H9 (cell line): ENCODE measurements around the gene LPCAT4. TPM values are rescaled to one million over a fixed set of nuclear protein-coding genes. Genes with fewer than 3 reads are reported as not detected.
A peak's percentile ranks its signal among the peaks of the same experiment; 100 is the strongest.
"Not testable (repeated sequence)": the region's sequence is repeated elsewhere in the genome, so short reads cannot be mapped to it uniquely, and the experiment has no call there.

Experiments
- DNase-seq: peaks from one replicate; pipeline ENCODE4 v3.0.0-alpha.2; 2017
- H2AFZ ChIP-seq: one replicate; pipeline ENCODE4 v1.6.1; 2013; ENCODE audit warnings: mild to moderate bottlenecking, low read length, control low read depth, moderate library complexity
- H2AK5ac ChIP-seq: 2 replicates; pipeline ENCODE4 v1.6.1; 2013; ENCODE audit warnings: low read length, control low read depth, mixed read lengths; ENCODE audit not compliant: insufficient read length
- H2BK120ac ChIP-seq: one replicate; pipeline ENCODE4 v1.6.1; 2013; ENCODE audit warnings: low read depth, mild to moderate bottlenecking, low read length, control low read depth, inconsistent platforms; ENCODE audit not compliant: poor library complexity, severe bottlenecking
- H2BK12ac ChIP-seq: 2 replicates; pipeline ENCODE4 v1.6.1; 2013; ENCODE audit warnings: low read length, control low read depth, mixed read lengths, low read depth; ENCODE audit not compliant: insufficient read length
- H2BK15ac ChIP-seq: 2 replicates; pipeline ENCODE4 v1.6.1; 2013; ENCODE audit warnings: low read depth, low read length, control low read depth
- H2BK20ac ChIP-seq: one replicate; pipeline ENCODE4 v1.6.1; 2013; ENCODE audit warnings: low read depth, mild to moderate bottlenecking, low read length, control low read depth, inconsistent platforms; ENCODE audit not compliant: poor library complexity, severe bottlenecking
- H2BK5ac ChIP-seq: 2 replicates; pipeline ENCODE4 v1.6.1; 2013; ENCODE audit warnings: low read length, control low read depth, mixed read lengths; ENCODE audit not compliant: insufficient read length
- H3K14ac ChIP-seq: 2 replicates; pipeline ENCODE4 v1.6.1; 2013; ENCODE audit warnings: low read length, control low read depth; ENCODE audit not compliant: insufficient read depth
- H3K18ac ChIP-seq: 2 replicates; pipeline ENCODE4 v1.6.1; 2013; ENCODE audit warnings: low read depth, mild to moderate bottlenecking, mixed read lengths, low read length, control low read depth; ENCODE audit not compliant: insufficient read length
- H3K23ac ChIP-seq: 2 replicates; pipeline ENCODE4 v1.6.1; 2013; ENCODE audit warnings: low read length, control low read depth, mixed read lengths, low read depth; ENCODE audit not compliant: insufficient read length
- H3K23me2 ChIP-seq: 2 replicates; pipeline ENCODE4 v1.6.1; 2013; ENCODE audit warnings: low read depth, mild to moderate bottlenecking, mixed read lengths, low read length, control low read depth; ENCODE audit not compliant: insufficient read length, poor library complexity, severe bottlenecking
- H3K27ac ChIP-seq: 2 replicates; pipeline ENCODE4 v1.5.1; 2013; ENCODE audit warnings: low read length, control low read depth, mixed read lengths, low read depth; ENCODE audit not compliant: insufficient read length
- H3K27me3 ChIP-seq: 2 replicates; pipeline ENCODE4 v1.6.1; 2013; ENCODE audit warnings: low read length, control low read depth, inconsistent platforms; ENCODE audit not compliant: insufficient read depth
- H3K4ac ChIP-seq: 2 replicates; pipeline ENCODE4 v1.6.1; 2013; ENCODE audit warnings: low read depth, mild to moderate bottlenecking, control low read depth, inconsistent platforms, low read length, moderate library complexity
- H3K4me1 ChIP-seq: 2 replicates; pipeline ENCODE4 v1.6.1; 2013; ENCODE audit warnings: low read length, control low read depth, inconsistent platforms; ENCODE audit not compliant: insufficient read depth
- H3K4me2 ChIP-seq: 2 replicates; pipeline ENCODE4 v1.6.1; 2013; ENCODE audit warnings: low read length, control low read depth, mixed read lengths; ENCODE audit not compliant: insufficient read length, insufficient read depth
- H3K56ac ChIP-seq: 2 replicates; pipeline ENCODE4 v1.6.1; 2013; ENCODE audit warnings: low read depth, mild to moderate bottlenecking, mixed read lengths, low read length, control low read depth; ENCODE audit not compliant: insufficient read length
- H3K79me1 ChIP-seq: 2 replicates; pipeline ENCODE4 v1.6.1; 2013; ENCODE audit warnings: low read depth, mild to moderate bottlenecking, moderate library complexity, low read length, control low read depth, inconsistent platforms; ENCODE audit not compliant: insufficient read depth, poor library complexity, severe bottlenecking
- H3K79me2 ChIP-seq: 2 replicates; pipeline ENCODE4 v1.6.1; 2013; ENCODE audit warnings: low read length, control low read depth, inconsistent platforms; ENCODE audit not compliant: insufficient read depth
- H3K9ac ChIP-seq: 2 replicates; pipeline ENCODE4 v1.6.1; 2013; ENCODE audit warnings: low read length, control low read depth, mixed read lengths; ENCODE audit not compliant: insufficient read length; ENCODE audit errors: extremely low read depth
- H3K9me3 ChIP-seq: one replicate; pipeline ENCODE4 v1.6.1; 2013; ENCODE audit warnings: low read depth, low read length, inconsistent platforms; ENCODE audit not compliant: control insufficient read depth
- H3T11ph ChIP-seq: one replicate; pipeline ENCODE4 v1.6.1; 2013; ENCODE audit warnings: mild to moderate bottlenecking, low read length, control low read depth, inconsistent platforms
- H4K20me1 ChIP-seq: one replicate; pipeline ENCODE4 v1.6.1; 2013; ENCODE audit not compliant: control insufficient read depth, insufficient read length, insufficient read depth
- H4K5ac ChIP-seq: 2 replicates; pipeline ENCODE4 v1.6.1; 2013; ENCODE audit warnings: low read depth, mild to moderate bottlenecking, mixed read lengths, low read length, control low read depth; ENCODE audit not compliant: insufficient read length
- H4K8ac ChIP-seq: replicated peaks from 2 replicates; pipeline ENCODE4 v1.6.1; 2013; ENCODE audit warnings: low read length, control low read depth, mixed read lengths, low read depth; ENCODE audit not compliant: insufficient read length
- H4K91ac ChIP-seq: 2 replicates; pipeline ENCODE4 v1.6.1; 2013; ENCODE audit warnings: low read depth, mild to moderate bottlenecking, moderate library complexity, mixed read lengths, low read length, control low read depth; ENCODE audit not compliant: insufficient read length
- H3K27ac Mint-ChIP-seq, 3 experiments: 2 replicates in 2 of 3; 3 replicates in 1 of 3; pipeline ENCODE4 v1.8.0; 2020 to 2021; ENCODE audit warnings: mixed read lengths in 3 of 3, mild to moderate bottlenecking in 1 of 3, moderate library complexity in 1 of 3
- H3K27me3 Mint-ChIP-seq: 2 replicates; pipeline ENCODE4 v1.8.0; 2021; ENCODE audit warnings: low read depth, mild to moderate bottlenecking, moderate library complexity, mixed read lengths
- H3K36me3 Mint-ChIP-seq, 3 experiments: 2 replicates in 2 of 3; 3 replicates in 1 of 3; pipeline ENCODE4 v1.8.0; 2020 to 2021; ENCODE audit warnings: low read depth in 3 of 3, mixed read lengths in 3 of 3; ENCODE audit not compliant: insufficient read depth in 1 of 3
- H3K4me1 Mint-ChIP-seq, 2 experiments: 2 replicates each; pipeline ENCODE4 v1.8.0; 2020; ENCODE audit warnings: mixed read lengths in 2 of 2
- H3K4me3 Mint-ChIP-seq, 2 experiments: 2 replicates in 1 of 2; 3 replicates in 1 of 2; pipeline ENCODE4 v1.8.0; 2020 to 2021; ENCODE audit warnings: mild to moderate bottlenecking in 2 of 2, mixed read lengths in 2 of 2, moderate library complexity in 1 of 2
- H3K9me3 Mint-ChIP-seq, 2 experiments: 2 replicates in 1 of 2; 3 replicates in 1 of 2; pipeline ENCODE4 v1.8.0; 2020; ENCODE audit warnings: mild to moderate bottlenecking in 2 of 2, mixed read lengths in 2 of 2, moderate library complexity in 1 of 2
- CTCF ChIP-seq: fragments of 200-600 bp; sonication (generic); conservative IDR thresholded peaks from 3 replicates; pipeline ENCODE4 v1.8.0; 2021; ENCODE audit warnings: antibody characterized with exemption, mild to moderate bottlenecking
- WGBS: extraction: QIAGEN DNeasy Blood & Tissue Kit; methylation state at CpG from one replicate; pipeline ENCODE4 v1.1.7; 2013; ENCODE audit warnings: missing lambda C conversion rate, low lambda C conversion rate, mixed read lengths; ENCODE audit not compliant: insufficient read length; ENCODE audit errors: extremely low coverage; 5-methylcytosine and 5-hydroxymethylcytosine counted together
- total RNA-seq: library from RNA; stranded (reverse); gene quantifications from 2 replicates; pipeline ENCODE4 v1.2.1, GENCODE V29; 2021

The LPCAT4 gene
- total RNA-seq, 1 experiment from 2014 or later = 71.1 TPM

GRCh38 chr15:34376856-34377255 lies 9.9 kb upstream of the LPCAT4 start:
- Histone ChIP-seq H2BK20ac (no peak overlapping the region), H3K4me1 (no peaks in the 10 kb centered on the region), H2BK5ac (no peak overlapping the region), H3K27me3 (no peaks in the 10 kb centered on the region), H3K4ac (no peak overlapping the region), H4K20me1 (no peaks in the 10 kb centered on the region), H3K4me2 (no peak overlapping the region), H2AK5ac (no peak overlapping the region), H2BK120ac (no peak overlapping the region), H3K23me2 (no peaks in the 10 kb centered on the region), H2BK15ac (no peak overlapping the region), H3T11ph (no peak overlapping the region), H3K79me1 (no peaks in the 10 kb centered on the region), H3K14ac (no peak overlapping the region), H4K8ac (no peak overlapping the region), H4K5ac (no peak overlapping the region), H3K9ac (no peak overlapping the region), H4K91ac (no peak overlapping the region), H3K56ac (no peak overlapping the region), H3K23ac (no peak overlapping the region), H2AFZ (no peak overlapping the region), H3K18ac (no peak overlapping the region), H3K9me3 (no peaks in the 10 kb centered on the region), H3K79me2 (no peaks in the 10 kb centered on the region), H2BK12ac (no peak overlapping the region), H3K27ac (no peak overlapping the region)
- Mint-ChIP-seq H3K9me3 (peaks cover 15 to 20% of the 10 kb centered on the region in 2 experiments), H3K36me3 (peaks cover 6 to 14% (median 12%) of the 10 kb centered on the region in 3 experiments; a peak in 5 of 7 replicates), H3K4me1 (peaks cover 11 to 18% of the 10 kb centered on the region in 2 experiments), H3K27me3 (peaks cover 13% of the 10 kb centered on the region), H3K4me3 (no peak overlapping the region), H3K27ac (peak overlapping the region in 1 of 3 experiments; percentile 70; a peak in 1 of 7 replicates)
- no peak for TF ChIP-seq CTCF
- WGBS = no CpG with 5 or more reads among the region's 2 CpGs
- DNase-seq = no peak

- peaks cover 13% of the 10 kb centered on the region for H3K27me3 Mint-ChIP-seq
- not testable (repeated sequence) for H3K14ac ChIP-seq, H2BK5ac ChIP-seq, H4K91ac ChIP-seq, H4K5ac ChIP-seq, H2BK12ac ChIP-seq, H4K20me1 ChIP-seq, H3K56ac ChIP-seq, H3K4me3 Mint-ChIP-seq, H3K23me2 ChIP-seq, H2BK15ac ChIP-seq, H2BK120ac ChIP-seq, H3K4ac ChIP-seq, H3K18ac ChIP-seq, H3K4me1 ChIP-seq, H3K27me3 ChIP-seq, H3K9me3 ChIP-seq, H2BK20ac ChIP-seq, H3K79me2 ChIP-seq, H3K27ac ChIP-seq, H4K8ac ChIP-seq, H3K23ac ChIP-seq, H3K9ac ChIP-seq, H3K27ac Mint-ChIP-seq, H2AFZ ChIP-seq, H3K4me2 ChIP-seq, DNase-seq, H3T11ph ChIP-seq, H2AK5ac ChIP-seq, H3K79me1 ChIP-seq
- peaks cover 20 to 26% of the 10 kb centered on the region in 2 experiments for H3K9me3 Mint-ChIP-seq
- H3K36me3 Mint-ChIP-seq = peaks cover 6 to 19% (median 16%) of the 10 kb centered on the region in 3 experiments; a peak in 5 of 7 replicates
- peaks cover 11 to 18% of the 10 kb centered on the region in 2 experiments for H3K4me1 Mint-ChIP-seq
- WGBS = no CpG with 5 or more reads among the region's 2 CpGs
These were observed 8.5 kb upstream of the LPCAT4 start for GRCh38 chr15:34375541-34375940.
